GM21619 (cell line): Measurements from ENCODE around the gene AHNAK2.

Experiments used
- ATAC-seq: cut with Tn5 transposase; IDR thresholded peaks from one replicate; pipeline ENCODE4 v1.9.1; 2021; ENCODE audit not compliant: unreplicated experiment

The AHNAK2 gene

DNA sequence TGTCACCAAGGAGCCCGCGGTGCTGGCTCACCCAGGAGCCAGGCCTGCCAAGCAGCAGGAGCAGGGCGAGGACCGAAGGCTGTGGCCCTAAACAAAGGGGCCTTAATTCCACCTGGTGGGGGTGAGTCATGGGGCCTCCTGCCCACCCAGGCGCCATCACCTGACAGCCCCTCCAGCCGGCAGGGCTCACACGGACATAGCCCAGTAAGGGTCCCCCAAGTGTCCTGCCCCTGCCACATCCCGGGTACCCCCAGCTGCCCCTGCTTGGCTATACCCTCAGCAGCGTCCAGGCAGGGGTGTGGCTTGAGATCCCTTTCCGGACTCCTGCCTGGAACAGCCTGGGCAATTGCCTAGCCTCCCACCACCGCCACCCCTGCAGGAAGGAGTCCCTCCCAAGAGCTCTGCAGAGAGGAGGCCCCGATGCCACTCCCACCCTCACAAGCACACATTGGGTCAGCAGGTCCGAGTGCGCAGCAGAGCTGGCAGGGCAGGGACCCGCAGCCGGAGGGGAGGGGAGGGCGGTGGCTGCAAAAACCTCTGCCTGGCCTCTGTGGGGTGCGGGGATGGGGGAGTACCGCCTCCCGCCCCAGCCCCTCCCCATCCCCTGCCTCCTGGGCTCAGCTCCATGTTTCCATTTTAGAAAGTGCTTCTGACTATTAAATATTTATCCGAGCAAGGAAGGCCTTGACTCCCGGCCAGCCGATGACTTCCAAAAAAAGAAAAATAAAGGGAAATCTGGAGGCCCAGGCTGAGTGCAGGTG lies 4.6 kb downstream of the AHNAK2 start:
- no peak for ATAC-seq

DNA sequence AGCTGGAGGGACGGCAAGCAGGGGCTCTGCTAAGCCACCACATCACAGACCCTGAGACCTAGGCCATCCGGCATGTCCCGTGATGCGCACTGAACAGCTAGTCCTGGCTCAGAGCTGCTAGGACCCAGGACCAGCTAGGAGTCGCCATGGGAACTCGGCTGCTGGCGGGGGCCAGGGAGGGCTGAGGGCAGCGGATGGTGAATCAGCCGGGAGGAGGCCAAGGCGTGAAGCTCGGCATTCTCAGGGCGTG lies 5.1 kb downstream of the AHNAK2 start:
- no peak for ATAC-seq

GRCh38 chr14:104972301-104973134 lies 5.7 kb downstream of the AHNAK2 start:
- ATAC-seq = no peak

- no peak for ATAC-seq
Measured at GRCh38 chr14:104971447-104972240, 6.5 kb downstream of the AHNAK2 start.

DNA sequence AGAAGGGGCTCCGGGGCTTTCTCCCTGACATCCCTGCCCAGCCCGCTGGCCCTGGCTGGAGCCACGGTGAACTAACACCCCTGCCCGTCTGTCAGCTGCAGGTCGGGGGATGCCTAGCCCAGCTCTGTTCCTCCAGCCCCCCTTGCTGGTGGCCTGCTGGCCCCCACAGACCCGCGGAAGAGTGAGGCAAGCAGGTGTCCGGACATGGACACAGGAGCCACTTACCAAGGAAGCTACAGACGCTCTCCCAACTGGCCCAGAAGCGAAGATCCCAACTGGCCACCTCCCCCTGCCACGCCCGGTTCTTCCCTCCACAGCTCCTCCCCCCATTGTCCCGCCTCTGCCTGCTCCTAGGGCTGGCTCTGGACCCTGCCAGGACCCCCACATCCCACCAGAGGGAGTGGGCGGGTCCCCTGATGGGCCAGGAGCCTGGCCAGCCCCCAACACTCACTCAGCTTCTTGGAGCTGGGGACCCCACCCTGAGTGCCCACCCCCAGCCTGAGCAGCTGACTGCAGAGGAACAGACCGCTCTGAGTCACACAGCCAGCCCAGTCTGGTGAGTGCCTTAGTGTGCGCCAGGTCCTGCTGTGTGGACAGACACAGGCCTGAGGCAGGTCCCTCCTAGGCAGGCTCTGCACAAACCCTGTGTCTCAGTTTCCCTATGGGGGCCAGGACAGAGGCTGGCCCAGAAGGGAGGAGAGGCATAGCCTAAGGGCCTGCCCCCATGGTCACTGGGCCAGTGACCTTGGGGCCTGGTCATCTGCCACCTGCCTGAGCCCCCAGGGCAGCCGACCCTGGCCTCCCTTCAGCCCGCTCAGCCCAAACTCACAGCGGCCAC lies 7.7 kb downstream of the AHNAK2 start:
- ATAC-seq = no peak

DNA sequence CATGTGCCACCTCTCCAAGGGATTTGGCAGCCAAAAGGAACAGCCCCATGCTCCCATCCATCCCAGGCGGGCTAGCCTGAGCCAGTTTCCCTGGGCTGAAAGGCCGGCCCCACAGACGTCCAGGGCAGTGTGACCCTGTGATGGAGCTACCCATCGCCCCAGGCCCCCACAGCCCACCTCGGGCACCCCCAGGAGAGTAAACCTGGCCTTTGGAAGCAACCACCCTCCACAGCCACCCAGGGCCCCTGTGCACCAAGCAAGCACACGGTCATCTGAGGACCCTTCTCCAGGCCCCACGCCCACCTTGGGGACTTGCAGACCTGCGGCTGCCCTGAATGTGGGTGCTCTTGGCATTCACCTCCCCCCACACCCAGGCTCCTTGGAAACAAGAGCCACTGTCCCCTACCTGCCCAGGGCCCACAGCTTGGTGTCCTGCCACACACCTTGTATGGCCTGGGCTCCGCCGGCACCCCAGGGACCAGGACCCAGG lies 8.4 kb downstream of the AHNAK2 start:
- ATAC-seq = no peak

- ATAC-seq = no peak
Measured at GRCh38 chr14:104968541-104969401, 9.4 kb downstream of the AHNAK2 start.

DNA sequence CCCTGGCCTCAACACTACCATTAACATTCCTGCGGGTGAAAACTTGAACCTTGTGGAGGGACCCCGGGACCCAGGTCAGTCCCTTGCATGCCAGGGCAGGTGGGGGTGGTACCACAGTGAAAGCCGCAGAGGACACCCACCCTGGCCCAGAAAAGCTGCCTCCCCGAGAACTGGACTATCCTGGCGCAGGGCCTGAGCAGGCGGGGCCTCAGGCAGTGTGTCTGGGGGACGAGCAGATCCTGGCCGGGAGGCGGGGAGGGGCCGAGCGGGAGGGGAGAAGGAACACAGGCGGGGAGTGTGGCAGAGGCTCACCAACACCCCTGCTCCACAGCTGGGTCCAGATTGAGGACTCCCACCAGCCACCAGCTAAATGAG lies 10.0 kb downstream of the AHNAK2 start:
- ATAC-seq = no peak

GRCh38 chr14:104967386-104968152 lies 10.6 kb downstream of the AHNAK2 start:
- ATAC-seq = no peak

DNA sequence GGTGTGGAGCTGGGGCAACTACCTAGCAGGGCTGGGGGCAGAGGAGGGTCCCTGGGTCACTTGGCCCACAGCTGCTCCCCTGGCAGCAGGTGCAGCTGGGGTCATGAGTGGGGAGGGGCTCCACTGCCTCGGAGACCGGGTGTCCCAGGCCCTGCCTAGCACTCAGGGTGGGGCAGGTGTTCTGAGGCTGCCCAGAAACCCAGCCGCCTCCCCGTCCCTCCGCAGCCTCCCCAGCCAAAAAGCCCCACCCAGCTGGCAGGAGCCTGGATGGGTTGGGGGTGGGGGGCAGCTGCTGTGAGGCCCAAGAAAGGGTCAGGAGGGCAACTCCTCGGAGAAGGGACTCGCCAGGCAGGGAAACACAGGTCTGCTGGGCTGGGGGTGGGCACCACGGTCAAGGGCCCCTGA lies 11.2 kb downstream of the AHNAK2 start:
- ATAC-seq = no peak

- no peak for ATAC-seq
Measured at GRCh38 chr14:104966261-104966865, 11.8 kb downstream of the AHNAK2 start.

DNA sequence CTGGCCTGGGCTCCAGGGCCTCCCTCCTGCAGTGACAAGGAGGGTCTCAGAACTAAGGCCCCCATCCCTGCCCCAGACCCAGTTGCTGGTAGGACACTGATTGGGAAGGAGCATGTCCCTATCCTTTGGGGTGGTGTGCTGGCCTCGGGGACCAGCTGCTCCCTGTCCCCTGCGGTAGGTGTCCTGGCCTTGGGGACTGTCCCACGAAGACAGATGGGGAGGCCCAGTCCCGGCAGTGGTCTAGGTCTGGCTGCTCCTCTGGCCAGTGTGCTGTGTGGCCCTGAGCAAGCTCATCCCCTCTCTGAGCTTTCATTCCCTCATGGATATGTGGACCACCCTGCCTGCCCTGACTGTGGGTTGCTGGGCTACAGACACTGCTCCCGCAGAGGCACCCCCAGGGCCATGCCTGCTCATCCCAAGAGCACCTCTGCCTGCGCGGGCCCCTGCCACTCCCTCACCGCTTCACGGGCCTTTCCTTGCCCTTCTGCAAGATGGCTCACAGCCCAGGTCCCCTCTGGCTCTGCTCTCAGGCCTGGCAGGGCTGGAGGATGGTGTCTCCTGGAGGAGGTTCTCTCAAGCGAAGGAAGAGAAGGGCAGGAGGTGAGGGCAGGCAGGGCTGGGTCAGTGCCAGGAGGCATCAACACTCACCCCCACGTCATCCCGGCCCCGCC lies 12.5 kb downstream of the AHNAK2 start:
- ATAC-seq = no peak

DNA sequence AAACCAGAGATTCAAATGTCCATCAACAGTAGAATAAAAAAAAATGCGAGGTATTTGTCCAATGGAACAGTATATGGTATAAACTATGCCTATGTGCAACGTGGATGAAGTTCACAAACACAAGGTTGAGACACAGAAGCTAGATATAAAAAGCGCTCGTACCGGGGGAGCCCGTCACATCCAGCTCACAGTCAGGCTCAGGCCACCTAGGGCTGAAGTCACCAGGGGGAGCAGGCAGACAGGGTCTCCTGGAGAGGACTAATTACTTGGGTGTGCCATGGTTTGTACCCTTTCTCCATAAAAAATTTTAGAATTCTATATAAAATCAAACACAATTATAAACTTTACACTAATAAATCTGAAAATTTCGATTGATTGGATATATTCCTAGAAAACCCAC lies 13.6 kb downstream of the AHNAK2 start:
- no peak for ATAC-seq

- ATAC-seq = no peak
Measured at GRCh38 chr14:104957146-104958113, 20.7 kb downstream of the AHNAK2 start.

DNA sequence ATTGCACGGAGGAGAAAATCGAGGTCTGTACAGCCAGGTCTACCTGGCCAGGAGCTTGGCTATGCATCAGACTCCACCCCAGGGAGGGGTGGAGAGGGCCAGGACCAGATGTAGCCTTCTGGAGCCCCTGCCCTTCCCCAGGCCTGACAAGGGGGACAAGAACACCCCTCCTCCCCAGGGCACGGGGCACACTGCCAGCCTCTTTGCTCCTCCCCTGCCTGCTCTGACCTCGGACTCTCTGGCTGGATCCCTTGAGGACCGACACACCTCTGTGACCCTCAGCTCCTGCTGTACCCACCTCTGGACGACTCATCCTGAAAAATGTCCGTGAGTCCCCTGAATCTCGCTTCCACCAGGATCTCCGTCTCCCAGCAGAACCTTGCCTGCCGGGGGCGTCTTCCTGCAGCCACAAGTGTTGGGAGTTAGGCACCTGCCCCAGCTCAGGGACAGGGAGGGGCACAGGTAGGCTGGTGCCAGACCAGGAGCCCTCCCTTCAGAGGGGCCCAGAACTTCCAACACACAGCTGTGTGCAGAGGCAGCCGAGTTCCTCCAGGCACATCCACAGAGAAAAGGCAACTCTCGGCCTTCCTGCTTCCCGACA lies 21.8 kb downstream of the AHNAK2 start:
- no peak for ATAC-seq

DNA sequence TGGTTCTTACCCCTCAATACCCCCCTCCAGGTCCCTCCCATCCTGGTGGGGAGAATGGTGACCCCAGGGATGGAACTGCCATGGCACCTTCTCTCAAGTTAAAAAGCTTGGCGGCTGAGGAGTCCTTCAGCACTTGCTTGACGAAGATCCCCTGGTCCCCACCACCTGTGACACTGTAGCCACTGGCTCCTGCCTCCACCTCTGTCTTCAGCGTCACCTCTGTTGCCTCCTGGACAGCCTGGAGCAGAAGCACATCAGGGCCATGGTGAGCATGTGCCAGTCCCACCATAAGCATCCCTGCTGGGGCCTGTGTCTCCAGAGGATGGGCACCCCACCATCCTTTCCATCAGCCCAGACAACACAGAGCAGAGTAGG lies 22.8 kb downstream of the AHNAK2 start:
- no peak for ATAC-seq
